ENCODE data around the gene KAZN.

DNA sequence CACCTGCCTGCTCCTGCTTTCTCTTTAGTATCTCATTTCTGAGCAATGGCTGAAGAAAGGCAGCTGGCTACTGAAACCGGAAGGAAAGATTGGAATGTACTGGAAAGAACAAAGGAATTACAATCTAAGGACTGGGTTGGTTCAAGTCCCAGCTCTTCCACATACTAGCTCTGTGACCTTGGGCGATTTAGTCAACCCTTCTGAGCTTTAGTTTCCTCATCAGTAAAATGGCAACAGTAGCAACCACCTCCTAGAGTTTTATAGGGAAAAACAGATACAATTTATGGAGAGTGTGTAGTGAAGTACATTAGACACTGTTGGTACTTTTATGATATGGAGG lies 158.8 kb downstream of the KAZN start:
- no peak for TF ChIP-seq EZH2phosphoT487 (IDR thresholded peaks at IDR 0.05; ENCODE audit: borderline replicate concordance)
- TF ChIP-seq, protein P1, sequence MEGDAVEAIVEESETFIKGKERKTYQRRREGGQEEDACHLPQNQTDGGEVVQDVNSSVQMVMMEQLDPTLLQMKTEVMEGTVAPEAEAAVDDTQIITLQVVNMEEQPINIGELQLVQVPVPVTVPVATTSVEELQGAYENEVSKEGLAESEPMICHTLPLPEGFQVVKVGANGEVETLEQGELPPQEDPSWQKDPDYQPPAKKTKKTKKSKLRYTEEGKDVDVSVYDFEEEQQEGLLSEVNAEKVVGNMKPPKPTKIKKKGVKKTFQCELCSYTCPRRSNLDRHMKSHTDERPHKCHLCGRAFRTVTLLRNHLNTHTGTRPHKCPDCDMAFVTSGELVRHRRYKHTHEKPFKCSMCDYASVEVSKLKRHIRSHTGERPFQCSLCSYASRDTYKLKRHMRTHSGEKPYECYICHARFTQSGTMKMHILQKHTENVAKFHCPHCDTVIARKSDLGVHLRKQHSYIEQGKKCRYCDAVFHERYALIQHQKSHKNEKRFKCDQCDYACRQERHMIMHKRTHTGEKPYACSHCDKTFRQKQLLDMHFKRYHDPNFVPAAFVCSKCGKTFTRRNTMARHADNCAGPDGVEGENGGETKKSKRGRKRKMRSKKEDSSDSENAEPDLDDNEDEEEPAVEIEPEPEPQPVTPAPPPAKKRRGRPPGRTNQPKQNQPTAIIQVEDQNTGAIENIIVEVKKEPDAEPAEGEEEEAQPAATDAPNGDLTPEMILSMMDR (conservative IDR thresholded peaks at IDR 0.05; ENCODE audit: low read length): no peak
